Measurements from ENCODE around the gene KRT5.

KRT5 gene

DNA sequence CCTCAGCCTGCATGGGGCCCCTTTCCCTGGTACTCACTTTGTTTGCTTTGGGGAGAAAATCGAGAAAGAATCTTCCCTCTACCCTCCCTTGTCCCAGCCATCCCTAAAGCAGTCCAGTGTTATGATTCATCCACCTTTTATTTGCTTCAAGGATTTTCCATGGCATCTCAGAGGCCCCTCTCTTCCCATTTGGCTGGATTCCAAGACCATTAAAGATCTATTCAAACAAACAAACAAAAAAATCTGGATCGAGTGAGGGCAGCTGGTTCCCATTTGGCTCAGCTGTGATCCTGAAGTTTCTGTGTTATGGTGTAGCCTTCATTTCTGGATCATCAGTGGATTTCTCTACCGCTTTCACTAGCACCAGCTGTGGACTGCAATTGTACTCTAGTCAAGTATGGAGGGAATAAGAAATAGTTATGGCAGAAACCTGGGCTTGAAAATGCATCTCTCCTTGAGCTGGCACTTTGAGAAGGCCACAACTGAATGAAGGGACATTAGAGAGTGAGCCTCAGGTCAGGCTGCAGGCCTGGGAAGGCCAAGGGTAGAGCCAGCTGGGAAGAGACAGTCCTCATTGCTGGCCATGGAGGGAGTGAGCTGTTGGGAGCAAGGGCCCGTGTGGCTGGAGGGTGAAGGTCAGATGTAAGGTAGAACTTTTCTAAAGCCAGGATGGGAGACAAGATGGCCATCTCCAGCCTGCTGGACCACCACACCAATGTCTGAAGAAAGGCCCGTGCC lies 19.1 kb upstream of the KRT5 start:
- in situ Hi-C loops (cut with MboI; ENCODE audit: low sequenced_read_pairs): no loop called here

DNA sequence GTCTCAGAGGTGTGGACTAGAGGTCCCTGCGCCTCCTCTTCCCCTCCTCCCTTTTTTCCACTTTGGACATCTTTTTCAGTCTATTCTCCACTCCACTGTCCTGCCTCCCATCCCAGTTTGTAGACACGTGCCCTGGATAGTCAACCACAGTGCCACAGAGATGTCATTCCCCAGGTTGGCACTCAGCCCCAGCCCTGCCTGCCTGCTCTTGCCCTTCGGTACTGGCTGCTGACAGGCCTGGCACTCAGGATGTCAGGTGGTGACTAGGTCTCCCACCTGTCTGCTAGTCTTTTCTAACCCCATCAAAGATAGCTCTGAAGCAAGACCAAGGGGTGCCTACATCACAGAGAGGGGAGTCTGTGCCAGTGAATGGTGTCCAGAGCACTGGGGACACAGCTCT lies 16.9 kb upstream of the KRT5 start:
- in situ Hi-C loops (cut with MboI; ENCODE audit: low sequenced_read_pairs): no loop called here

DNA sequence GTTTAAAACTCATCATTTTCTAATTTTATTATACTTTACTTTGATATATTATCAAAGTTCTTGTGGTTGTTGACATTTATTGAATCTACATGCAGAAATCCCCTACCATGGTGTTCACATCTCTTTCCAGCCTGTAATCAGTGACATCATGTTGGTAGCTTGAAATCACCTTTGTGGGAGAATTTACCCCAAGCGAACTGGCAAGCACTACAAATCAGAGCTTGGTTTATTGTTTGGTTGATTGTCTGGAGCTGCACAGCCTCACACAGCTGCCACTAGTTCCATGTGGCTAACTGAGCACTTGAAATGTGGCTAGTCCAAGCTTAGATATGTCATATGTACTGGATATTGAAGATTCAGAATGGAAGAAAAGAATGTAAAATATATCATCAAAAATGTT lies 15.4 kb upstream of the KRT5 start:
- in situ Hi-C loops (cut with MboI; ENCODE audit: low sequenced_read_pairs): no loop called here

DNA sequence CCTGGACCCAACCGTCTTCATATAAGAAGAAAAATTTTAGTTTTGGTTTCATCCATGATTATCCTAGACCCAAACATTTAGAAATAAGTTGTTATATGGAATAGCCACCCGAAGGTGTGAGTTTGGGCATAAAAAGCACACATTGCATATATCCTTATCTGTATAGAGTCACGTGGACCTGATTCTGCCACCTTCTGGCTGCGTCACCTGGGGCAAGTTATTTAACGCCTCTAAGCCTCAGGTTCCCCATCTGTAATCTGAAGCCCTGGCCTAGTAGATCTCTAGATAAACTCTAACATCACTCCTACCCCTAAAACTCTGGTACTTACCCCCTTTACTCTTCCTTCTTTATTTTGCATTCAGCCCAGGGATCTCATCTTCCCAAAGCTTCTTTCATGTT lies 14.3 kb upstream of the KRT5 start:
- in situ Hi-C loops (cut with MboI; ENCODE audit: low sequenced_read_pairs): no loop called here

DNA sequence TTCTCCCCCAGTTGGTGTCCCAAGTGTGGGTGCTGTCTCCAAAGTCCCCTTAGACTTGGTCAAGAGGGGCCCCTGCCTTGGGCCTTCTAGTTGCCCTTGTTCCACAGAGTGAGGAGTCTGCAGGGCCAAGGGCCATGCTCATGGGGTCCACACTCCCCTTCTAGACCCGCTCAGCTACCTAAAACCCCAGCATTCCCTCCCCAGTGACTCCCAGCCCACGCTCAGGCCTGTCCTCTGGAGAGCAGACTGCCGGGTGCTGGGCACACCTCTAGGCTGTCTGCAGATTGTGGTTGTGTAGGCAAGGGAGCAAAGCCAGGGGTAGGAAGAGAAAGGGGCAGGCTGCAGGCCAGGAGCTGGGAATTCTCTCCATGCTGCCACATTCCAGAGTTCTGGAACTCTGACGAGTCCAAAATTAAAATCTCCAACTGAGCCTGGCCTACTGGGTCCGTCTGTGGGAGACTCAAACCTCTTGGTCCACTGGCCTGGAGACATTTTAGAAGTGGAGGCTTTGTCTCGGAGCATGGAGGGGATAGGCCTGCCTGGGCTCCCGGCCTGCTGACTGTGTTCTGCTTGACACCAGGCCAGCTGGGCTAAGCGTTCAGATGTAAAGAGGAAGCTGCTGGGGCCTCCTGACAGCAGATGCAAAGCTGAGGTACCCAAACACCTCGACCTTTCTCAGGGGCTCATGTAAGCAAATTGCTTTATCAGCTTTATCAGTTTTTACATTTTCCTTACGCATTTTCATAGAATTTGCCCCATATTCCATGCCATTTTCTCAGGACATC lies 13.7 kb upstream of the KRT5 start:
- in situ Hi-C loops (cut with MboI; ENCODE audit: low sequenced_read_pairs): no loop called here

DNA sequence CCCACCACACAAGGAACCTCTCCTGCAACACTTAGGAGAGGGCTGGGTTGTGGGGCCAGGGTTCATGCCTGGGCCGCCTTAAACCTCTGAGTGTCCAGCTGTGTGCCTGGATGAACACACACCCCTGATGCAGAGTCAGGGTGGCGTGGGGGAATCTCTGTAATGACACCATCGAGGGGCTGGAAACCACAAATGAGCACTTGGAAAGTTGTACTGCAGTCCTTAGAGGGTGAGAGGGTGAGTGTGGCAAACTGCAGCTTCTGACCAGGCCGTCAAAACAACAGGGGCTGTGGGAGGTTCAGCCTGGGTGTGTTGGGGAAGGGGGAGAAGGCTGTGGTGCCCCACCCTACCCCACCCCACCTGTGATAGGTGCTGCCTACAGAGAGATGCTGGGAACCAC lies 12.4 kb upstream of the KRT5 start:
- in situ Hi-C loops (cut with MboI; ENCODE audit: low sequenced_read_pairs): no loop called here

DNA sequence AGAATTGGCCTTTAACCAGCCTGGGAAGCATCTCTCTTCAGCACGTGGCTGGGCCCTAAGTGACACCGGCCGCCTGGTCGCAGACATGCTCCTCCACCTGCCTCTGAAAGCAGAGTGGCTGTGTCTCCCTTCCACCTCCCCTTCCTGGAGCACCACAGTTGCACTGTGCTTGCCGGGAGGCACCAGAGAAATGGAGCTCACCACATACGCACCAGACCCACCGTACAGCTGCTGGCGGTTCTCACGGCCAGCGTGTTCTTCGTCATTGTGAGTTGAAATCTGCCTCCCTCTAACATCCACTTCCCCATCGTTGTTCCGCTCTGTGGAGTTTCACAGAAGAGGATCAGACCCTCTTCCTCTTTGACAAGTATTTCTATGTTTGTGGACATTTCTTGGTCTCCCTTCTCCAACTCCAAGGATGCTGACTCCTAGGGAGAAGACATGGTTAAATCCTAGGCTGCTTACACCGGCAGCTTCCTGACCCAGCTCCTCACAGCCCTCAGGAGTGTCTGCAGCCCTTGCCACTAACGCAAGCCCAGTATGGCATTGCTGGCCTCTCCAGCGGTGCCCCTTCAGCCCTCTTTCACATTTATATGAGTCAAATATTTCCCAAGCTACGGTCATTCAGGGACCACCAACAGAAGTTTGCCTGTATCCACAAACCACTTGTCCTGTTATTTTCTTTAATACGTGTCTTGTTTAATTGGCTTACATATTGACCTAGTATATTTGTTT lies 11.5 kb upstream of the KRT5 start:
- in situ Hi-C loops (cut with MboI; ENCODE audit: low sequenced_read_pairs): no loop called here

DNA sequence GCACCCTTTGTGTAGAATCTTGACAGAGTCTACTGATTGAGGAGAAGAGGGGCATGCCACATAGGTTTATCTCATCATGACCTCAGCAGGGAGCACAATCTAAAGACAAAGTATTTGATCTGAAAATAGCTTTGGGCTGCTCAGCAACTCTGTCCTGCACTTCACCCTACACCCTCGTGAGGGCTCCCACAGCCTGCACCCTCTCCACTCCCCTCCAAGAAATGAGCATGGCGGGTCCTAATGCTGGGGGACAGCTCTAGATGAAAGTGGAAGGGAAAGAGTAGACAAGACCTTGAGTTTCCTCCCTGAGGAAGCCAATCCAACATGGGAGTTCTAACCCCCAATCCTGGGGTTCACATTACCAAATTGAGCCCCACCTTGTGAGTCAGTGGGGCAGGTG lies 10.7 kb upstream of the KRT5 start:
- in situ Hi-C loops (cut with MboI; ENCODE audit: low sequenced_read_pairs): no loop called here

DNA sequence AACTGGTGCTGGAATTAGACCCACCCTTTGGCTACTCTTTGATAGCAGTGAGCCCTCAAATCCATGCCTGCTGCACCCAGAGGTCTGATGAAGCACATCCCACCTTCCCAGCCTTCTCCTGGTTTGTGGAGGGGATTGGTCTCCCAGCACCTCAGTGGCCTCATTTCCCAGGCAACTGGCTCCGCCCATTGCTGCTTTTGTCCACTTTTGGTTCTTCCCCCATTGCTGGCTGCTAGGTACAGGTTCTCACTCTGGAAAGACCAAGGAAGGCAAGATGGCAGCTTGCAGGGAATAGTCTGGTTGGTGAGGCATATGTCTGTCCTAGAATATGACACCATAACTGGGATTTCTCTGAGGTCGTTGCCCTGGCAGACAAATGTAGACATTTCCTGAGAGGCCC lies 10.2 kb upstream of the KRT5 start:
- in situ Hi-C loops (cut with MboI; ENCODE audit: low sequenced_read_pairs): no loop called here

DNA sequence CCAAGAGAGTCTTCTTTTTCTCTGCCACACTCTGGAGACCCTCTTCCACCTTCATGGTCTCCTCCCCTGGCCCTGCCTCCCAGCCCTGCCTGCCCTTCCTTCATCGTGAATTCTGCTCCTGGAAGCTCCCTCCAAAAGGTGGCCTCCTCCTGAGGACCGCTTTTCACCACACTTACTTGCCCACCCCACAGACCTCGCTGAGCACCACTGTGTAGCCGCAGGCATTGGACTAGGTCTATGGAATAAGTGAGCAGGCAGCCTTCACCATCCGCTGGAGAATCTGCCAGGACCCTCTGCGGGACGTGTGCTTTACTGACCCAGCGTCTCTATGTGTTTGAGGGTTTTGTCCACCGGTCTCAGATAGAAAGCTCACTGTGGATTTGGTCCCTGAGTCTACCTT lies 9.7 kb upstream of the KRT5 start:
- in situ Hi-C loops (cut with MboI; ENCODE audit: low sequenced_read_pairs): no loop called here

DNA sequence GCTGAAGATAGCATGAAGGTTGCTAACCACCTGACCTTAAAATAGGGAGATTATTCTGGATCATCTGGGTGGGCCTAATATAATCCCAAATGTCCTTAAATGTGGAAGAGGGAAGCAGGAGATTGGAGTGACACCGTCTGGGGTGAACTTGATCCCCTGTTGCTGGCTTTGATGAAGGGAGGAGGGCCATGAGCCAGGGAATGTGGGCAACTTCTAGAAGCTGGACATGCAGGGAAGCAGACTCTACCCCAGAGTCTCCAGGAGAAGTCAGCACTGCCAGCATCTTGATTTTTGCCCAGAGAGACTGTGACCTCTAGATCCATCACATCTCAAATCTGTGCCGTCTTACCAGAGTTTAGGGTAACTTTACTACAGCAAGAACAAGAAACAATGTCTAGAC lies 9.2 kb upstream of the KRT5 start:
- in situ Hi-C loops (cut with MboI; ENCODE audit: low sequenced_read_pairs): no loop called here

DNA sequence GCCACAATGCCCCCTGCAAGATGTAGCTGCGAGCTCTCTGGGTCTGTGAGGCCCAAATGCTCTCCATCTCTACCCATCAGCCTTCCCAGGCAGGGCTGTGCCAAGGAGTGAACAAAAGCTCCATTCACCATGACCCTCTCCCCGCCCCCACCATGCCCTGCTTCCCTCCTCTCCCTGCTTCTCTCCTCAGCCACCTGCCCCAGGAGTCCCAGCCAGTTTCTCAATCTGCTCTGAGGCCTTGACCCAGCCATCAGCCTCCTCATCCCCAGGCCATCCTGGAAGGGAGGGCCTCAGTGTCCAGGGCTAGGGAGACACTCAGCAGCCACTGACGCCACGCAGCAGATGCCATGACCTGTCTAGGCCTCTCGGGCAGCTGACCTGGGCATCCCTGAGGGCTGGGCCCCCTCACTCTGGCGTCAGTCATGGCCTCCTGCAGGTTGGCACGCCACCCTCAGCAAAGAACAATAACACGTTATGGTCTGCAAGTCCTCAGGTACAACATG lies 8.5 kb upstream of the KRT5 start:
- in situ Hi-C loops (cut with MboI; ENCODE audit: low sequenced_read_pairs): no loop called here

DNA sequence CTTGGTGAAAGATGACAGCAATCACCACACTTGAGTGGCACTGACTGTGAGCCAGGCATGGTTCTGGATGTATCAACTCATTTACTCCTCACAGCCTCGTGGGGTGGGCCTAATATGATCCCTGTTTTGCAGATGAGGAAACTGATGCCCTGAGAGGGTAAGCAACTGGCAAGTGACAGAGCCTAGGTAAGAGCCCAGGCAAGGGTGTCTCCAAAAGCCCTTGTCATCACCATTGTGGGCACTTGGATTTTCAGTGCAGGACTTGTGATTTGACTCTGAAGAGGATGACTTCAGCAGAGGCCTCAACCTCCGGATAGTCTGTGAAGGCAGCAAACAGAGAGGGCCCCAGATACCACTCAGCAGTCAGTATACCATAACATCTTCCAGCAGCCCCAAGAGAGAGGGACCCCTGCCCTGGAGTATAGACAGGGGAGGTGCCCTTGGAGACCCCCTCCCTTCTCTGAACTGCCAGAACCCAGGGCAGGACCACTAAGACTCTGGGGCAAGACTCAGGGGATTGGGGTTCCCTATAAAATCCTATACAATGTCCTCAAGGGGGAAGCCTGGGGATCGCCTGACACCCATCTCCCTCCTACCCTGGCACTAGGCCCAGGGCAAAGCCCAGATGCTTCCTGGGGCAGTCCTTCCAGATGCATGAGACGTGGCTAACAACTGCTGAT lies 7.1 kb upstream of the KRT5 start:
- in situ Hi-C loops (cut with MboI; ENCODE audit: low sequenced_read_pairs): no loop called here

DNA sequence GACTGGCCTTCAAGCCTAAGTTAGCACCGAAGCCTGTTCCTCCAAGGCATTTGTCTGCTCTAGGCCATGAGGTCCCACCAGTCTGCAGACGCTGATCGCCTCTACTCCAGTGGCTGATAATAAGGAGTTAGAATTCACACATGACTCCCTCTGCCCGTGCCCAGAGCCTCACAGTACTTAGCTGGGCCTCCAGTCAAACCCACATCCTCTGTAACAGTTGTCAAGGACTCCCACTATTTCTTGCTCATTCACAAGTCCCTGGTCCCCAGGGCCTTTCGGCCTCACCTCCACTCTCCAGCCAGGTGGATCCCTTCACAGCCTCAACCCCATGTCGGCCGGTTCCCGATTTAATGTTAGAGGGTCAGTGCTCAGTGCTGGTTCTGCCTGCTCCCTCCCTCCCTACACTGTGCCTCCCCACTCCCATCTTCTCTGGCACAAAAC lies 6.3 kb upstream of the KRT5 start:
- in situ Hi-C loops (cut with MboI; ENCODE audit: low sequenced_read_pairs): no loop called here

DNA sequence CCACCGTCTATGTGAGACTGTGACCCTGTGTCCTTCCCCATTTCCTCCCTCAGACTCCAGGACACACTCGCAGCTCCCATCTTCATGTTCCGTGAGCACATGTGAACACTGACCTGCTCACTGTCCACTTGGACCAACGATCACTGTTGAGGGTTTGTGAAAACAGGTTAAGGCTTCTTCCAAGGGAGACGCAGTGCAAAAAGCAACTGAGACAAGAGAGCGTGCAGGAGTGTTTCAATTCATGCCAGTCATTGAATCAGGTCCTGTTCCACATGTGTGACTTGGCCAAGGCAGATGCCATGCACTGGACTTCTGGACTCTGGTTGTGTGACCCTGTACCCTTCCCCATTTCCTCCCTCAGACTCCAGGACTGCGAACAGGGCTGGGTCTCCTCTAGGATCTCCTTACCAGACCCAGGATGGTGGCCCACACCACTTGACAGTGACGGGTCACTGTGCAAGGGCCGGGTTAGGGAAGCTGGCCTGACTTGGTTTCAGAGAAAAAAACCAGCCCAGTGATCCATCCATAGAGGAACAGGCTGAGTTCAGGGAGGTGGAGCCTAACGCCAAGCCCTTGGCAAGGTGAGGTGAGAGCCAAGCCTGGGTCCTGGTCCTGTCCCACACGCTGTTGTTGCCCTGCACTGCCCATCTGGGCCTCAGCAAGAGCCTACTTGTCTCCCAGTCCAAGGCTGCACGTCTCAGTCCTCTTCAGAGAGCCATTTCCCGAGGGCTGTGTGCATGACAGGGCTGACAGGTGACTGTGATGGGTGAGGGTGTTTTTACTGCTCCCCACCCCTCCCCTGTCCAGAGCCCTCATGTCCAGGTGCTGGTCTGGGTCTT lies 5.7 kb upstream of the KRT5 start:
- in situ Hi-C loops (cut with MboI; ENCODE audit: low sequenced_read_pairs): no loop called here

DNA sequence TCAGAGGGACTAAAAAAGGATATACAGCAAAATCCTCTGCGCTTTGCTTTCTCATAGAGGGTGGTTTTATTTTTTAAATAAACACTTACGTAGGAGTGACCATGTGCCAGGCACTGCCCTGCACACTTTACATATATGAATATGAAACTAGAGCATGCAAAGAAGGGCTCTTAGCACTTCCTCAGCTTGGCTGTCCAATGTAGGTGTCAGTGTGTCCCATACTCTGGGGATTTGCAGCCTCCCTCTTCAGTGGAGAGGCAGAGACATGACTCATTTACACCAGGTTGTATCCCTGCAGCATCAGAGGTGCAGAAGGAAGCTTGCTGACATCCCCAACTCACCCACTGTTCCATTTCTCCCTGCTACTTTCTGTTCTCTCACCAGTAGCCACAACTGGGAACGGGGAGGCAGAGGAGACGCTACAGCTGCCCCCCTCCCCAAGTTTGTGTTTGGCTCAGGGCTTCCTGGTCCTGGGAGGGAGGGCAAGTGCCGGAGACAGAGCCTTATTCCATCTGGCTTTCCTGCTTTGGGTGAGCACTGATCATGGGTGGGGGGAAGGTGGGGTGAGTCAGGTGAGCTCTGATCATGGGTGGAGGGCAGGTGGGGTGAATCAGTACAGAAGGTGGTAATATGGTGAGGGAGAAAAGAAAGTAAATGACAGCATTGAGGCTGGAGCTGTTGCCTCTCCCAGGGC lies 4.9 kb upstream of the KRT5 start:
- in situ Hi-C loops (cut with MboI; ENCODE audit: low sequenced_read_pairs): no loop called here

DNA sequence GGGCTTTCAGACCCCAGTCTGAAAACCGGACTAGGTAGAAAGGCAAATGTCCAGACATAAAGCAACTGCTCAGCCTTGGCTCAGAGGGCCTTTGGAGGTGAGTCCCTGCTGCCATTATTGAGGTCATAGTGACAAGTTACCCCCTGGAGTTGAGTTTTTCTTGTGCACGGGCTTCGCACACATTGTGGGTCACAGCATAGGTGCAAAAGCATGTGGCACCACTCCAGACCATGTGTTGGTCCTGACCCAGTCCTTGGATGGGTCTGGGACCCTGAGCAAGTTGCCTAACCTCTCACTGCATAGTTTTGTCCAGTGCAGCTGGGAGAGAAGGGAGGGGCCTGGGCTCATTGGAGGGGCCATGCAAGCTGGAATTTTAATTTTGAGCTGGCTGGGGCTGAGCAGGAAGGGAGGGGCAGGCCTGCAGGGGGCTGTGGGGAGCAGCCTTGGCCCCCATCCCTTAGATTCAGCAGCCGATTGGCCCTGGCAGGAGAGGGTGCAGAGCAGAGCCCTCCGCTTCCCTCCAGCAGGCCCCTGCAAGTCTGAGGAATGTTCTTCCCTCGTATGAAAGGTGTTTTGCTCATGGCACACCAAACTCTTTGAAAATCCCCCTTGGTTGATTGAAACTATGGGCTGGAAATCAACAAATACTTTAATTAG lies 4.2 kb upstream of the KRT5 start:
- in situ Hi-C loops (cut with MboI; ENCODE audit: low sequenced_read_pairs): no loop called here

DNA sequence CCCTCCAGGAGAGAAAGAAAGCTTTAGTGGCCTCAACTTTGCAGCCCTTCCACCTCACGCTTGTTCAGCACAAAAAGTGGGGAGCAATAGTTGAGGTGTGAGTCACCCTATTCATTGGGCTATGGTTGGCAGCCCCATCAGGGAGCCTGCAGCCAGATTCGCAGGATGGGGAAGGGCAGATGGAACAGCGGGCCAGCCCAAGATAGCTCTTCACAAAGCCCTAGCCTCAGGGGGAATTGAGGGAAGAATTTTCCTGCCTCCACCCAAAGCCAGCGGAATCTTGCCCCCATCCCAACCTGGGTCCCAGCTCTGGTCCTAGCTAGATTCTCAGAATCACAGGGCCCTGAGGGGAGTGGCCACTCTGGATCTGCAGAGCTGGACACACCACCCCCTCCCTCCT lies 3.6 kb upstream of the KRT5 start:
- in situ Hi-C loops (cut with MboI; ENCODE audit: low sequenced_read_pairs): no loop called here

DNA sequence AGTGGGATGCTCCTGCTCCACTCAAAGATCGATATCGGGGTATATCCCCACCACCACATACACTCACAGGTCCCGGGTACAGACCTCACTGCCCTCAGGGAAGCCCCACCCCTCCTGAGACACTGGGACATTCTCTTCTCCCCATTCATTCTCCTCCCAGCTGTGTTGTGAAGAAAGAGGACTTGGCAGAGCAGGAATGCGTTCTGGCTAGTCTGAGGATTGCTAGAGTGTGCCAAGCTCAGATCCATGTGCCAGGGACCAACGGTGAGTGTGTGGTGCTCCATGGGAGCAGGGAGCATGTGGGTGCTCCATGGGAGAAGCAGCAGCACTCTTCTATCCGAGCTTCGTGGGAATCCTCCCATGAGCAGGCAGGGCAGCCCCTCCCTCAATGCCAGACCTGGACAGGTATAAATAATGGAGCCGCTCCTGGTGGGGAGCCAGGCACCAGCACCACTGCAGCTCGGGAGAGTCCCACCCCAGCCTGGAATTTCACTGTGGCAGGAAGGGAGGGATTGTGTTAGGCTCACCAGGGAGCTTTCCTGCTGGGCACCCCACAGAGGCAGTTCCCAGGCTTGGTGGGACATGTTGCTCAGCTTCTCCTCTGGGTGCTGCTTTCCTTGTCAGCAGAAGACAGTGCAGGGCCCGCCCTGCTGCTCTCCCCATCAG lies 2.3 kb upstream of the KRT5 start:
- in situ Hi-C loops (cut with MboI; ENCODE audit: low sequenced_read_pairs): no loop called here
